ENCODE results near the gene ELMO1.

DNA sequence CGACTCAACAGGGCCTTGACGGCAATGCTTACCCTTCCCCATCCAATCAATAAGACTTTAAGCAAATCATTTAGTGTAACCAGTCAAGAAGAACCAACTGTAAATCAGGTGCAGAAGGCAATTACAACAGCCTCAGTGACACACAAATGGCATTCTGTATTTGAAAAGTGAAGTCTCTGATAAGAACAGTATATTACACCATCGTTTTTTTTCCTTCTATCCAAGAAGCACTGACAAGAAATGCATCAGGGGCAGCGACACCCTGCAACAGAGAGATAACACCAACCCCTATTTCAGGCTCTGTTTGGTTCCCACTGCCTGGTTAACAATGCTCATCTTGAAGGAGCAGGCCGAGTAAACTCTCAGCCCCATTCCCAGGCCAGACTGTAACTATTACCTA, 520.4 kb downstream of the ELMO1 start:
- TF ChIP-seq, protein P1, sequence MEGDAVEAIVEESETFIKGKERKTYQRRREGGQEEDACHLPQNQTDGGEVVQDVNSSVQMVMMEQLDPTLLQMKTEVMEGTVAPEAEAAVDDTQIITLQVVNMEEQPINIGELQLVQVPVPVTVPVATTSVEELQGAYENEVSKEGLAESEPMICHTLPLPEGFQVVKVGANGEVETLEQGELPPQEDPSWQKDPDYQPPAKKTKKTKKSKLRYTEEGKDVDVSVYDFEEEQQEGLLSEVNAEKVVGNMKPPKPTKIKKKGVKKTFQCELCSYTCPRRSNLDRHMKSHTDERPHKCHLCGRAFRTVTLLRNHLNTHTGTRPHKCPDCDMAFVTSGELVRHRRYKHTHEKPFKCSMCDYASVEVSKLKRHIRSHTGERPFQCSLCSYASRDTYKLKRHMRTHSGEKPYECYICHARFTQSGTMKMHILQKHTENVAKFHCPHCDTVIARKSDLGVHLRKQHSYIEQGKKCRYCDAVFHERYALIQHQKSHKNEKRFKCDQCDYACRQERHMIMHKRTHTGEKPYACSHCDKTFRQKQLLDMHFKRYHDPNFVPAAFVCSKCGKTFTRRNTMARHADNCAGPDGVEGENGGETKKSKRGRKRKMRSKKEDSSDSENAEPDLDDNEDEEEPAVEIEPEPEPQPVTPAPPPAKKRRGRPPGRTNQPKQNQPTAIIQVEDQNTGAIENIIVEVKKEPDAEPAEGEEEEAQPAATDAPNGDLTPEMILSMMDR (conservative IDR thresholded peaks at IDR 0.05; ENCODE audit: low read depth, low read length), result no peak
- TF ChIP-seq EZH2 (IDR thresholded peaks at IDR 0.05; ENCODE audit: borderline replicate concordance, low read depth, low read length, poor library complexity, severe bottlenecking), result no peak

All from A673 (cell line).